HG03469 (cell line): ENCODE measurements around the gene PIERCE2.
"Not testable (repeated sequence)": the region's sequence is repeated elsewhere in the genome, so short reads cannot be mapped to it uniquely, and the experiment has no call there.

Experiments used
- ATAC-seq: cut with Tn5 transposase; IDR thresholded peaks from one replicate; pipeline ENCODE4 v1.9.1; 2021; ENCODE audit warnings: mild to moderate bottlenecking, moderate library complexity, moderate number of reproducible peaks; ENCODE audit not compliant: unreplicated experiment

PIERCE2 gene

DNA sequence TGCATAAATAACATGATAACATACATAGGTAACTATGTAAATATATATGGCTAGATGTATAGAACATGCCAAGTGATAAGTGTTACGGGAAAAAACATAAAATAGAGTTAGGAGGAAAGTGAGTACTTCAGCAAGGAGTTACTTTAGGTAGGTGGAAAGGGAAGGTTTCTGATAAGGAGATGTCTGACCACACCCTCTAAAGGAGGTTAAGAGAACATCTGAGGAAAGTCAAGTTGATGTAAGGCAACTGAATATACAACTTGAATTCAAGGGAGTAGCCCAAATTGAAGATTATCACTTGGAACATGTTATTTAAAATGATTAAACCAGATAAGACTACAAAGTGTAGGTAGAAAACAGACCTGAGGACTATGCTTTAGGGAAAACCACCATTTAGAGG is 13.8 kb downstream of the PIERCE2 start:
- no peak for ATAC-seq

DNA sequence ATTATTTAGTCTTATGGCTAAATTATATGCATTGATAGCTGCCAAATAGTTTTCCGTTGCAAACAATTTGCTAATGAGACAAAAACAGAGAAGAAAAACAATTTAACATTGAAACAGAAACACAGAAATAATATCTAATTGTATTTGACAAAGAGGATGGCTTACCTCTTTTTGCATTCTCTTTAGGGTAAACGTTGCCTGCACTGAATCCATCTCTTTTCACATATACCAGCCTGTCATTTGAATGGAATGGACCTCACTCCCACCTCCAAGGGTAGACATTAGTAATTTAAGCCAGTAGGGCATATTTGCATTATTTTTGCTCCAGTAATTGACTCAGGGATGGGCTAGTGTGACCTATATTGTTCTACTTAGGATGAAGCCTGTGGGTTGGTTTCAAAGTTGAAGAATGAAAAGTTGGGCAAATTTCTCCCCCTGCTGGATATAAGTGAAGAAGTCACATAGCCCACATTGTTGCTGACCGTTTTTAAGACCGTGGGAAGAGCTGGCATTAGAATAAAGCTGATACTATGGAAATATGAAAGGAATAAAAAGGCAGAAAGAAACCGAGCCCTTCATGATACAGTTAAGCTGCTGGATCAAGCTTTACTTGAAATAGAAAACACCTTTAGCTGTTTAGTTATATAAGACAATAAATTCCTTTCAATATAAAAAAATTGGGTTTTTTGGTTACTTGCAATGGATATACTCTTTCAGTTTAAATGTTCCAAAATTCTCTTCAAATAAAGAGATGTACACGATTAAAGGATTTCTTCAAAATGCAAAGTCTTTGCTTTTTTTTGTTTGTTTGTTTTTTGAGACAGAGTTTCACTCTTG is 26.9 kb downstream of the PIERCE2 start:
- ATAC-seq = no peak

DNA sequence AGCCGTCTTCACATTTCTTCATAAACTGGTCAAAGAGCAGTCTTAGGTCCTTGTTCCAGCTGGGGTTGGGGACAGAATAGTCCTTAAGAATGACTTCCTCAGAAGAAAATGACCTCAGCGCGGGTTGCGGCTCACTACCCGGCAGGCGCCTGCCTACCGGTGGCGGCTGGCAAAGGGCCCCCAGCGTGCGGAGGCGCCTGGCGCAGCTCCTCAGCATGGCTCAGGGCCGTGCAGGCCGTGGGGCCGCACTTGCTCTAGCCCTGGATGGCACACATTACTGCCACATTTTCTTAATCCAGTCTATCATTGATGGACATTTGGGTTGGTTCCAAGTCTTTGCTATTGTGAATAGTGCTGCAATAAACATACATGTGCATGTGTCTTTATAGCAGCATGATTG is 34.8 kb downstream of the PIERCE2 start:
- ATAC-seq = not testable (repeated sequence)

DNA sequence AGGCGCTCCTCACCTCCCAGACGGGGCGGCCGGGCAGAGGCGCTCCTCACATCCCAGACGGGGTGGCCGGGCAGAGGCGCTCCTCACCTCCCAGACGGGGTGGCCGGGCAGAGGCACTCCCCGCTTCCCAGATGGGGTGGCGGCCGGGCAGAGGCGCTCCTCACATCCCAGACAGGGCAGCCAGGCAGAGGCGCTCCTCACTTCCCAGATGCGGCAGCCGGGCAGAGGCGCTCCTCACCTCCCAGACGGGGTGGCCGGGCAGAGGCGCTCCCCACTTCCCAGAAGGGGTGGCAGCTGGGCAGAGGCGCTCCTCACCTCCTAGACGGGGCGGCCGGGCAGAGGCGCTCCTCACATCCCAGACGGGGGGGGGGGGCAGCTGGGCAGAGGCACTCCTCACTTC is 37.6 kb downstream of the PIERCE2 start:
- not testable (repeated sequence) for ATAC-seq

DNA sequence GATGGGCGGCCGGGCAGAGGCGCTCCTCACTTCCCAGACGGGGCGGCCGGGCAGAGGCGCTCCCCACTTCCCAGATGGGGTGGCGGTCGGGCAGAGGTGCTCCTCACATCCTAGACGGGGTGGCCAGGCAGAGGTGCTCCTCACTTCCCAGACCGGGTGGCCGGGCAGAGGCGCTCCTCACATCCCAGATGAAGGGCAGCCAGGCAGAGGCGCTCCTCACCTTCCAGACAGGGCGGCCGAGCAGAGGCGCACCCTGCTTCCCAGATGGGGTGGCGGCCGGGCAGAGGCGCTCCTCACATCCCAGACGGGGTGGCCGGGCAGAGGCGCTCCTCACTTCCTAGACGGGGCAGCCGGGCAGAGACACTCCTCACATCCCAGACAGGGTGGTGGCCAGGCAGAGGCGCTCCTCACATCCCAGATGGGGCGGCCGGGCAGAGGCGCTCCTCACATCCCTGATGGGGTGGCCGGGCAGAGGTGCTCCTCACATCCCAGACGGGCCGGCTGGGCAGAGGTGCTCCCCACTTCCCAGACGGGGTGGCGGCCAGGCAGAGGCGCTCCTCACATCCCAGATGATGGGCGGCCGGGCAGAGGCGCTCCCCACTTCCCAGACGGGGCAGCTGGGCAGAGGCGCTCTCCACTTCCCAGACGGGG is 38.2 kb downstream of the PIERCE2 start:
- not testable (repeated sequence) for ATAC-seq

DNA sequence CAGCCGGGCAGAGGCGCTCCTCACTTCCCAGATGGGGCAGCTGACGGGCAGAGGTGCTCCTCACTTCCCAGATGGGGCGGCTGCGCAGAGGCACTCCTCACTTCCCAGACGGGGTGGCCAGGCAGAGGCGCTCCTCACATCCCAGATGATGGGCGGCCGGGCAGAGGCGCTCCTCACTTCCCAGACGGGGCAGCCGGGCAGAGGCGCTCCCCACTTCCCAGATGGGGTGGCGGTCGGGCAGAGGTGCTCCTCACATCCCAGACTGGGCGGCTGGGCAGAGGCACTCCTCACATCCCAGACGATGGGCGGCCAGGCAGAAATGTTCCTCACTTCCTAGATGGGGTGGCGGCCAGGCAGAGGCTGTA is 38.7 kb downstream of the PIERCE2 start:
- not testable (repeated sequence) for ATAC-seq

DNA sequence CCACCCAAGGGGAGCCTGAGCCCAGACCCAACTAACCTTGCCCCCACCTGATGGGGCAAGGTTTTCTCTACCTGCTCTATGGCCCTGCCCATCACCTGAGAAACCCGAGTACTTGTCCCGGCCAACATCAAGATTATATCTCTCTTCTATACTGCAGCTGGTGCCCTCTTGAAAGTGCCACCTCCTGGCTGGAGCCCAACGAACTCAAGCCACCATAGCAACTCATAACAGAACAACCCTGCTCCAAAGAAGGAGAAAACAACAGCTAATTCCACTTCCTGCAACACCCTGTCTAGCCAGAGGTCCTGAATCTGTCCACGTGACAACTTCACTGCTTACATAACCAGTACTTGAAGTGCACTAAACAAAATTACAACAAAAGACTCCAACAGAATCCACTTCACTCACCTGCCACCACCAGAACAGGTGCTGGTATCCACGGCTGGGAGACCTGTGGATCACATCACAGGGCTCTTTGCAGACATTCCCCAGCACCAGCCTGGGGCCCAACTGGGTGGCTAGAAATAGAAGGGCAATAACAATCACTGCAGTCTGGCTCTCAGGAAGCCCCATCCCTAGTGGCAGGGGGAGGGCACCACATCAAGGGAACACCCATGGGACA is 49.2 kb downstream of the PIERCE2 start:
- no peak for ATAC-seq

DNA sequence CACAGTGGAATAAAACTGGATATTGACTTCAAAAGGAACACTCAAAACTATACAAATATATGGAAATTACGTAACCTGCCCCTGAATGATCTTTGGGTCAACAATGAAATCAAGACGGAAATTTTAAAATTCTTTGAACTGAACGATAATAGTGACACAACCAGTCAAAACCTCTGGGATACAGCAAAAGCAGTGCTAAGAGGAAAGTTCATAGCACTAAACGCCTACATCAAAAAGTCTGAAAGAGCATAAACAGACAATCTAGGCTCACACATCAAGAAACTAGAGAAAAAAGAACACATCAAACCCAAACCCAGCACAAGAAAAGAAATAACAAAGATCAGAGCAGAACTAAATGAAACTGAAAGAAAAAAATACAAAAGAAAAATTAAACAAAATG is 53.2 kb downstream of the PIERCE2 start:
- no peak for ATAC-seq

DNA sequence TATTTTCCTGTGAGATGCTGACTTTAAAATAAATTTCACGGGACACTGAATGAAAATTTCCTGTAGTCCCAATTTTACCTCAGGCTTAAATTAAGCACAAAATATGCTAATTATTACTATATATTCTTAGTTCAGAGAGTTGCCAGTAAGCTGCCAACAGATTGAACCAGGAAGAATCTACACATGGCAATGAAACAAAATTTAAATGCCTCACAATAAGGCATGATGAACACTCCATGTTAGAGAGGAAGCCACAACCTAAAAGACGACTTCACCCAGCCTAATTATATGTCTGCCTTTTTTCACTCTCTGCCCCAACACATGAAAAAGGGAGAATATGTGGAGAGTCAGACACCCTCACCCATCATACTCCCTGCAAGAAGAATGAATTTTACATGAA is 60.0 kb downstream of the PIERCE2 start:
- ATAC-seq = no peak
